Activated CD8-positive, alpha-beta memory T cell treated with anti-CD3 and anti-CD28 coated beads for 48 hours (primary cell): ENCODE data around the gene FSD1.
"Not testable (repeated sequence)": the region's sequence is repeated elsewhere in the genome, so short reads cannot be mapped to it uniquely, and the experiment has no call there.

Experiments used
- DNase-seq, 3 experiments: peaks; one replicate each; pipeline ENCODE4 v3.0.0-alpha.2; 2020; ENCODE audit warnings: low read depth in 2 of 3, low spot score in 2 of 3

FSD1 gene

DNA sequence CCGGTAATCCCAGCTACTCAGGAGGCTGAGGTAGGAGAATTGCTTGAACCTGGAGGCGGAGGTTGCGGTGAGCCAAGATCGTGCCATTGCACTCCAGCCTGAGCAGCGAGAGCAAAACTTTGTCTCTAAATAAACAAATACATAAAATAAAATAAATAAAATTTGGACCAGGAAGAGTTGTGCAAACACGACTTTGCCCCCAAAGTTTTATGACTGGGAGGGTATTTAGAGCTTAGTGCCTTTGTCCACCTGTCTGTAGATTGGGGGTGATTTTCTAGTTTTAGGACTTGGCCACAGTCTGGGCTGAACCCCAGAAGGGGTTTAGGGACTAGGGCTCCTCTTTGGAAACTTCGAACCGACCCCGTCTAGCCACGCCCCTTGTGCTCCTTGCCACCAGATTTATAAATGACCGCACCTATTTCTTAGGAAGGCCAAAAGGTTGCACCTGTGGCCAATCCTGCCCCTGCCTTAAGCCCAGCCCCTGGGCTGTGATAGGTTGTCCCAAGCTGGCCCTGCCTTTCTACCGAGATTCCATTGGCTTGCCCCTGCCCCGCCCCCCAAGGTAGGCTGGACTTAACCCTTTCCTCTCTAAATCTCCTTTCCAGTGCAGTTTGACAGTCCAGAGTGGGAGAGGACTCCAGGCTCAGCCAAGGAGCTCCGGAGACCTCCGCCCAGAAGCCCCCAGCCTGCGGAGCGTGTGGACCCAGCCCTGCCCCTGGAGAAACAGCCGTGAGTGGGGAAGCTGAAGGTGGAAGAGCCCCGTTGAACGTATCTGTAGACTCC lies 20.0 kb upstream of the FSD1 start:
- no peak for DNase-seq

DNA sequence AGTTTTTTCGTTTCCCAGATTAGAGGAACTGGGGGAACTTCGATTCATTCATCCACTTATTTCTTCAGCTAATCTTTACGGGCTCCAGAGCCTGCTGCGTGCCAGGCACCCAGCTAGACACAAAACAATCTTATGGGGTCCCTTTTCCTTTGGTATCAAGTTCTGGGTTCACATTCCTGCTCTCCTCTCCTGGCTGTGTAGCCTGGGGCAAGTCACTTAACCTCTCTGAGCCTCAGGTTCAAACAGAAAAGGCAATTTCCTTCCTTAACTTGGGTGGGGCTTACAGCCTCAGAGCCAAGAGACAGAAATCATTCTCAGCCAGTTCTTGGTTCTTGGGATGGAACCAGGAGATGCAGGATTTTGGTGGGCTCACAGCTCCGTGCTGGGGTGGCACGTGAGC lies 19.4 kb upstream of the FSD1 start:
- no peak for DNase-seq

DNA sequence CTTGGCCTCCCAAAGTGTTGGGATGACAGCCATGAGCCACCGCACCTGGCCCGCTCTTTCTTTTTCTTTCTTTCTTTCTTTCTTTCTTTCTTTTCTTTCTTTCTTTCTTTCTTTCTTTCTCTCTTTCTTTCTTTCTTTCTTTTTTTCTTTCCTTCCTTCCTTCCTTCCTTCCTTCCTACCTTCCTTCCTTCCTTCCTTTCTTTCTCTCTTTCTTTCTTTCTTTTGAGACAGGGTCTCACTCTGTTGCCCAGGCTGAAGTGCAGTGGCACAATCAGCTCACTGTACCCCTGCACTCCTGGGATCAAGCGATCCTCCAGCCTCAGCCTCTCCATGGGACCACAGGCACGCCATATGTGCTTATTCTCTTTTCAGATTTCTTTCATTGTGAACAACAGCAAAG lies 18.3 kb upstream of the FSD1 start:
- DNase-seq = not testable (repeated sequence)

DNA sequence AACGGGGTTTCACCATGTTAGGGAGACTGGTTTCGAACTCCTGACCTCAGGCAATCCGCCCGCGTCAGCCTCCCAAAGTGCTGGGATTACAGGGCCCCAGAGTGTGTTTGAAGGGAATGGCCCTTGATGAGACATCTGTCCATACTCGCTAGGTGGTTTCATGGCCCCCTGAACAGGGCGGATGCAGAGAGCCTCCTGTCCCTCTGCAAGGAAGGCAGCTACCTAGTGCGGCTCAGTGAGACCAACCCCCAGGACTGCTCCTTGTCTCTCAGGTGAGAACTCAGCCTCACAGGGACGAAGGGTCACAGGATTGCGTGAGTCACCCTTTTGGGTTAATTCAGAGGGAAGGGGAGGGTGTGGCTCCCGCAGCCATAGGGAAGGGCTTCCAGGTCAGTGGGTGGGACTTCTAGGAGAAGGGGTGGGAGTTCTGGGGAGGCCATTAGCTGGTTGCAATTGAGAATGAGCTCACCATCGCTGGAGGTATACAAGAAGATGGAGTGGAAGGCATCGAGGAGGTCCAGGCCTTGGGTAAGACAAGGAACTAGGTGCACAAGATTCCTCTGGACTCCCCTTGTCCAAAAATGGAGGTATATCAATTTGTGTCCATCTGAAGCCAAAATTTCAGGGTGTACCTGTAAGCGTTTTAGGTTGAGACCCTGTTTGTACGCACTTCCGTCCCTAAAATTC lies 16.2 kb upstream of the FSD1 start:
- DNase-seq = no peak

DNA sequence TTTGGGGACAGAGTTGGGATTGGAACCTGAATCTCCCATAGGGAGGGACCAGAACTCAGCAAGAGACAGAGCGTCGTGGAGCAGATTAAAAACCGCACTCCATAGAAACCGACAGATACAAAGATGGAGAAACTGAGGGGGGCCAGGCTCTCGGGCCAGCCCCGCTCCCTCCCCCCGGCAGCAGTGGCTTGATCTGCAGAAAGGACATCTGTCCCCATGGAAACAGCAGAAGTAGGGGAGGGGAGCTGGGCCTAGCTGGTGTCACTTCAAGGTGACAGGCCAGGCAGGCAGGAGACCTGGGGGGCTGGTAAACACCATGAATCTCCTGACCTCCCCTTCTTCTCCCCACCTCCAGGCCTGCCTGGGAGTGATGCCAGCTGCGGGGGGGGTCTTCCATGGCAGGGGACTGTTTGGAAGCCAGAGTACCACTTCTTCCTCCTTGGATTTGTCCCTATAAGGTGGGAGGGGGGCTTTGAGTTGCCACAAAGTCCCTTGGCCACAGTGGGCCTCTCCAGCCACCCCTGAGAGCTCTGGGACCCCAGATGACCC lies 13.1 kb upstream of the FSD1 start:
- DNase-seq = no peak

DNA sequence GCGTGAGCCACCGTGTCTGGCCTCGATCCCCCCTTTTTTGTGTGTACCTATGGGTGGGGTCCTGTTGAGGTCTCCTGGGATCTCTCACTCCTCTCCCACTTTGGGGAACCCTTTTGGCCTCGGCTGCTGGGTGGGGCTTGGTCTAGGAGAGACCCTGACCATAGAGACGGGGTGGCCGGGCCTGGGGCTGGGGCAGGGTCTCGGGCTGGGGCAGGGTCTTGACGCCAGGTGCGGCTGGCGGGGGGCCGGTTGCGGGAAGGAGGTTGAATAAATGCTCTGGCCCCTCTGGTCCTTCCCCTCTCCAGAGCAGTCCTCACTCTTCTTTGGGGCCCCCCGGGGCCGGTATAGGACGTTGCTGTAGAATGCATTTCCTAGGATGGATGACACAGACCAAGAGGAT lies 11.9 kb upstream of the FSD1 start:
- no peak for DNase-seq

DNA sequence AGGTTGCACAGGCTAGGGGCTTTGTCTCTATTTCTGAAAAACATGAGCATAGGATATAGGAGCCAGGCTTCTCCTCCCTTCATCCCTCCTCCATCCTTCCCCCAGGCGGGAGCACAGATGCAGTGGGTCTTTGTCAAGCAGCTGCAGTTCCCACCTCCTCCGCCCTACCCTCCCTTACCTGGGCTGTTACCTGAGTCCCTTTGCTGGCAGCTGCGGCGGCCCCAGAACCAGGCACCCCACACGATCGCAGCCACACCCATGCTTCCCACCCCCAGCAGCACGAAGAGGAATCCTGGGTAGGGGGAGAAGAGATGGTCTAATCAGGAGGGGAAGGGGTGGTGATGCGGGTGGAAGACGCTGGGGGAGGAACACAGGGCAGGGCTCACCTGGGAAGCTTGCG lies 10.0 kb upstream of the FSD1 start:
- DNase-seq = no peak

GRCh38 chr19:4295972-4296771 lies 8.2 kb upstream of the FSD1 start:
- no peak for DNase-seq

GRCh38 chr19:4297901-4298809 lies 6.2 kb upstream of the FSD1 start:
- DNase-seq = no peak

- DNase-seq = no peak
Observed at GRCh38 chr19:4298810-4299550, 5.4 kb upstream of the FSD1 start.

DNA sequence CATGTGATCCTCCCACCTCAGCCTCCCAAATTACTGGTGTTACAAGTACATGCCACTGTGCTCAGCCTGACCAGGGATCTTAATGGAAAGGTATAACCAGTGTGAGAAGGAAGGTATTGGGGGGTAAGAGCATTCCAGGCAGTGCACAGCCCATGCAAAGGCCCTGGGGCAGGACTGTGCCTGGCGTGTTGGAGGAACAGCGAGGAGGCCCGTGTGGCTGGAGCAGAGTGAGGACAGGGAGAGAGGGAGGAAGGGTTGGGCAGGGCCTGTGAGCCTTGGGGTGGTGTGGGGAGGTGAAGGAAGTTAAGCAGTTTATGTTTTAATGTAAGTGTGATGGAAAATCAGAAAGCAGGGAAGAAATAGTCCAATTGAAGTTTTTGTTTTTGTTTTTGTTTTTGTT lies 3.8 kb upstream of the FSD1 start:
- DNase-seq = no peak

- no peak for DNase-seq
Observed at GRCh38 chr19:4301590-4302242, 2.7 kb upstream of the FSD1 start.

DNA sequence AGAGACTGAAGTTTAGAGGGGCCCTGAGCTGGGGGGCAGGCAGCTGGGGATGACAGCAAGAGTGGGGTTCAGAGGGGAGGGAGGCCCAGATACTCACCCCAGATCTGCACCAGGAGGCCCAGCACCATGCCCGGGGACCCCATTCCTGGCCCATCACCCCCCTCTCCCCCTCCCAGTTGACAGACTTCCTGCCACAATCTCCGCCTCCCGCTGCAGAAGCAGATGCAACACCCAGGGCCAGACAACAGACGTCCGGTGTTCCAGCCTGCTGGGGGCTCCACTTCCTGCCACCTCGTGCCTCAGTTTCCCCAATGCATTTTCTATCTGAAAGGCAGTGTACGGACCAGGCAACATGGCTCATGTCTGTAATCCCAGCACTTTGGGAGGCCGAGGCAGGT lies 2.2 kb upstream of the FSD1 start, which contains the start of gene TMIGD2:
TMIGD2 (minus strand) TSS at position 147 of the 398 bp plus-strand sequence; CDS start at position 143, 4 bp downstream.
- no peak for DNase-seq

DNA sequence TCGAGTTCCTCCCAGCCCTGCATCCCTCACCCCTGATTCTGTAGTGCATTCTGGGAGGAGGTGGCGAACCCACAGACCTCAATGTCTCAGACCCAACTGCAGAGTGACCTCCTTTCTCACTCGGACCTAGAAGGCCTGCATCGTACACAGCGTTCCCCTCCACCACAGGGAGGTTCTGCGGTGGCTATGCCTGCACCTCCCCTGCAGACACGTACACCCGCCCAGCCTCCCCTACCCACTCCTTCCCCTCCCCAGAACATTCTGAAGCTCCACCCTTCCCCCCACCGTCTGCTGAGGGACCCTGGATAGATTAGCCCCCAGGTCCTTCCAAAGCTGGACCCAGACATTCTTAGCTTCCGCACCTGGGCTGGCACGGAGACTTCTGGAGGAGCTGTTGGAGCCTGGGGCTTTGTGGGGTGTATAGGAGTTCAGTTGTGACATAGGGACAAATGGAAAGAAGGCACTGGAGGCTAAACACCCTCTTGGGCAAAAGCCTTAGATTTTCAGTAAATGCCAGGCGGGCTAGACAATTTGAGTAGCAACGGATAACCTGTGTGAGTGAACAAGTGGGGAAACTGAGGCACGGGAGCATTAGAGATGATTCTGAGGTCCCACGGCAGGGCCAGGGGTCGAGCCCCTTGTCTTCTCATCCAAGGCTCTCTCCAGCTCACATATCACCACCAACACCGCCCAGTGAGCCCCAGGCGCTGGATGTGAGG lies 420 bp upstream of the FSD1 start:
- DNase-seq = no peak

DNA sequence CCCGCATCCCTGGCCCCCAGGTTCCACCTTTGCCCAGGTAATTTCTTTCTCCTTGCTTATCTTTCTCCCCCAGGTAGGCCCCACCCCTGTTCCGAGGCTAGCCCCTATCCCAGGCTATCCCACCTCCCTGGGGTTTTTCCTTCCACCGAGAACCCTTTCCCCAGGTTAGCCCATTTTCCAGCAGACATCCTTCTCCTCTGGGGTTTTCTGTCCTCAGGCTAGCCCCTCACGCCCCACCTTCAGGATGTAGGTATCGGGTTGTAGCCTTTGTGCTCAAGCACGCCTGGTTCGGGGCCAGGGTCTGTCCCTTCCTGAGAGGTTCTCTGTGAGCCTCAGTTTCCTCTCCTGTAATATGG lies 837 bp downstream of the FSD1 start:
- no peak for DNase-seq

DNA sequence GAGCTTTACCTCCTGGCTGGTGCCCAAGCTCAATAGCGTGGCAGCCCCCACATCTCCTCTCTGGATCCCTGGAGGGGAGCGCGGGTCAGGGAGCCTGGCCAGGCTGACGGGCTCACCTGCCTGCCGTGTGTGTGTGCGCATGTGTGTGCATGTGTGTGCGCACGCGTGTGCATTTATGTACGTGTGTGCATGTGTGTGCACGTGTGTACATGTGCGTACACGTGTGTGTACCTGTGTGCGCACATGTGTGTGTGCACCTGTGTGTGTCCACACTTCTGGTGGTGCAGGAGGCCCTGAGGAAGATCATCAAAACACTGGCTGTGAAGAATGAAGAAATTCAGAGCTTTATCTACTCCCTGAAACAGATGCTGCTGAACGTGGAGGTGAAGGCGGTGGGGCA lies 1.3 kb downstream of the FSD1 start:
- no peak for DNase-seq

DNA sequence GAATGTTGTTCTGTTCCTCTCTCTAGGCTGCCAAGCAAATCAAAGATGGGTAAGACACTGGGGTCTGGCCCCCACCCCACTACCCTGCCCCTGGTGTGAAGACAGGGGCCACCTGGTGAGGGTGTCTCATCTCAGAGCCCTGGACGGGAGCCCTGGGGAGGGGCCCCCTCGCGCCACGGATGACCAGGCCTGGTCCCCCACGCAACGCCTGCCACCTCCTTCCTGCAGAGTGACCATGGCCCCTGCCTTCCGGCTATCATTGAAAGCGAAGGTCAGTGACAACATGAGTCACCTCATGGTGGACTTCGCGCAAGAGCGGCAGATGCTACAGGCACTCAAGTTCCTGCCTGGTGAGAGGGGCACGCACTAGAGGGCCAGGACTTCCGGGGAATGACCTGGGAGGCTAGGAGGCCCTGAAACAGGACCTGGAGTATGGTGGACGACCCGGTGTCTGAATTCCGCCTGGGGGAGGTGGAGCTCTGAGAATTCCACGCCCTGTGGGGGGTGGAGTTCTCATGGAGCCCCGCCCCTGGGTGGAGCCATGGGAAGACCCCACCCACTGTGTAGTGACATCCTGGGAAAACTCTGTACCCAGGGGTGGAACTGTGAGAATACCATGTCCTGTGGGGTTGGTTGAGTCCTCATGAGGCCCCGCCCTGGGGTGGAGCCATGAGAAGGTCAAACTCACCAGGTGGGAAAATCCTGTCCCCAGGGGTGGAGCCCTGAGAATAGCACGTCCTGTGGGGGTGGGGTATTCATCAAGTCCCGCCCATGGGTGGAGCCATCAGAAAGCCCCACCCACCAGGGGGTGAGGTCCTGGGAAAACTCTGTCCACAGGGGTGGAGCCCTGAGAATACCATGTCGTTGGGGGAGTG lies 6.1 kb downstream of the FSD1 start:
- no peak for DNase-seq
